Bone marrow (tissue), 2 donors: ENCODE results near the gene PXDN.
"Not testable (repeated sequence)": the region's sequence is repeated elsewhere in the genome, so short reads cannot be mapped to it uniquely, and the experiment has no call there.

Source experiments
- DNase-seq, 2 donors: peaks; one replicate each; lab custom pipeline; 2025; lab: John Stamatoyannopoulos, UW

PXDN gene

GRCh38 chr2:1740716-1741589 is 3.4 kb downstream of the PXDN start:
- DNase-seq = no peak

GRCh38 chr2:1739961-1740715 is 4.2 kb downstream of the PXDN start:
- no peak for DNase-seq

DNA sequence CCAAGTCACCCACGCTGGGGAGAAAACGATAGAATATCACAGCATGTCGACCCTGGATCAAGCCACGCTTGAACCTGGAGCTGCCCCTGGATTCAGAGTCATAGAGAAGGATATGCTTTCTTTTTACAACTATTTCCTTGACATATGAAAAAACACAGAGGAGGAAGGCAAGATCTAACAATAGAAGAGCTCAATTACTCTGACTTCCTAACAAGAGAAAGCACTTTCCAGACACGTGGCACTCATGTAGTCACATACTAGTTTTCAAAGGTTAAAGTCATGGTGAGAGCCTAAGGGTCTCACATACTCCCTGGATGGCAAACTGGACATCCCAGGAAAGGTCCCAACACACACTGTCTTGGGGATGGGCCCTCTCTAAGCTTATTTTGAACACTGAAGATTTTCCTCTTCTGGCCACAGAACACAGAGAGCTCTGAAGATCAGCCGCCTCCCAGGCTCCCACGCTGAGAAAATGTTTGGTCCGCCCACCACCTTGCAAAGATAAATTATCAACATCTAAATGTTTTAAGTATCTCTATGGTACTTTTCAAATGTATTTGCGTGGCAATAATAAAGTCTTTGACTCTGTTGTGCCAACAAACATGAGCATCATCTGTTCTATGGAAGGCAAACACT is 4.9 kb downstream of the PXDN start:
- DNase-seq = no peak

DNA sequence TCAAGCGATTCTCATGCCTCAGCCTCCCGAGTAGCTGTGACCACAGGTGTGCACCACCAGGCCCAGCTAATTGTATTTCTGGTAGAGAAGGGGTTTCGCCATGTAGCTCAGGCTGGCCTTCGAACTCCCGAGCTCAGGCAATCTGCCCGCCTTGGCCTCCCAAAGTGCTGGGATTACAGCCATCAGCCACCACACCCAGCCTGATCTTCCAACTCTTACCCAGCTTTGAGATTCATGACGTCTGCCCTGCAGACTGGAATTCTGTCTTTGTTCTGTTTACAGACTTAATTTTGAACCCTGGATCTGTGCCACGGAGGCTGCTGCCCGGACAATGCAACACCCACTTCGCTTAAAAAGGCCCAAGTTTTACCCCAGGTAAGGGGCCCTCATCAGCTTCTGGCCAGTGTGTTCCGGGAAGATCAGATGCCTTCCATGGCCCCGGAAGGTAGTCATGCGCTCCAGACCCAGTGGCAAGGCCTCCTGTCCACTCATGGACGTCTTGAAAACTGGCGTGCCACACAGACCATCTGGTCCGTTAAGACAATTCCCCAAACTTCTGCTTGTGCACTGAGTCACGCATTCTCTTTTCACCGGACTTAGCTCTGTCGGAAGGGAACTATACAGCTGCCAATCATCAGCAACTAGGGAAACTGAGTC is 5.5 kb downstream of the PXDN start:
- no peak for DNase-seq

GRCh38 chr2:1738163-1738562 is 6.2 kb downstream of the PXDN start:
- no peak for DNase-seq

- no peak for DNase-seq
These were observed 7.3 kb downstream of the PXDN start for GRCh38 chr2:1736997-1737480.

DNA sequence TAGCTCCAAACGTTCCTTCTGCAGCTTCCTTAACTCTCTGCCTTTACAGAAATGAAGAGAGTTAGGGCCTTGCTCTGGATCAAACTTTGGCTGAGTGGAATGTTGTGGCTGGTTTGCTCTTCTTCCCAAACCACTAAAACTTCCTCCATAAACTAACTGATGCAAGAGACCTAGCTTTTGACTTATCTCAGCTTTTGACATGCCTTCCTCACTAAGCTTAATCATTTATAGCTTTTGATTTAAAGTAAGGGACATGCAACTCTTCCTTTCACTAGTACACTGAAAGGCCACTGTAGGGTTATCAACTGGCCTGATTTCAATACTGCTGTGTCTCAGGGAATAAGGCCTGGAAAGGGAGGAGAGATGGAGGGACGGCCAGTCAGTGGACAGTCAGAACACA is 8.3 kb downstream of the PXDN start:
- no peak for DNase-seq

DNA sequence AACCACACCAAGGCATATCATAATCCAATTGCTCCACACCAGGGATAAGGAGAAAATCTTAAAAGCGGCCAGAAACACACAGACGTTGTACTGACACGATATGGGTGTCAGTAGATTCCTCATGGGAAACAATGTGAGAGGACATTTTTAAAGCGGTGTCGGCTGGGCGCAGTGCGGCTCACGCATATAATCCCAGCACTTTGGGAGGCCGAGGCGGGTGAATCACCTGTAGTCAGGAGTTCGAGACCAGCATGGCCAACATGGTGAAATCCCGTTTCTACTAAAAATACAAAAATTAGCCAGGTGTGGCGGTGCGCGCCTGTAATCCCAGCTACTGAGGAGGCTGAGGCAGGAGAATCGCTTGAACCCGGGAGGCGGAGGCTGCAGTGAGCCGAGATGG is 11.0 kb downstream of the PXDN start:
- not testable (repeated sequence) for DNase-seq

DNA sequence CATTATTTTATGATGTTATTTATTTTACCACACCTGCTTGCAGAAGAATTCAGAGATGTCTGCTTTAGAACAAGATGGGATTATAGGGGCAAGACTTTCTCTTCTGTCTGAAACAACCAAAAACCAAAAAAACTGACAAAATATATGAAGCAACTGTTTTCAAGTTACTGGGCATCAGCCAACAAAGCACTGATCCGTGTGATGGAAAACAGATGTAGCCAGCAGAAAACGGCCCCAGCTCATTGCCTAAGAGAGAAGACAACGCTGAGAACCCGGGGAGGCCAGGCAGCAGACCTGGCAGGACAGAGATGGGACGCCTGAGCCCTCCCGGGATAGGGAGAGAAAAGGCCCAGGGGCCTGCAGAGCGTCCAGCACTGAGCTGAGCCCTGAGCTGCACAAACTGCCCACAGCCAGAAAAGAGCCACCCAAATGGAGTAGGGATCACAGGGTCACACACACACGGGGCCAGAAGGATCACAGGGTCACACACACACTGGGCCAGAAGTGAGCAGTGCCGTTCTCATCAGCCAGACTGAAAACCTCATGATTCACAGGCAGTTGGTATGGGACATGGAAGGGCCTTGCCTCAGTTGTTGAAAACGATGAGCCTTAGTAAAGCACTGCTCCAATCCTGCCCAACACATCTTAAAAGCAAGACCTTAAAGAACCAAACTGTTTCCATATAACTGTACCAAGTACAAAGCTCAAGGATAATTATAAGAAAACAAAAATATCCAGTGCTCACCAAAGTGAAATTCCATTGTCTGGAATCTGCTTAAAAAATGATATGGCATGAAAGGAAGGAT is 12.1 kb downstream of the PXDN start:
- no peak for DNase-seq

DNA sequence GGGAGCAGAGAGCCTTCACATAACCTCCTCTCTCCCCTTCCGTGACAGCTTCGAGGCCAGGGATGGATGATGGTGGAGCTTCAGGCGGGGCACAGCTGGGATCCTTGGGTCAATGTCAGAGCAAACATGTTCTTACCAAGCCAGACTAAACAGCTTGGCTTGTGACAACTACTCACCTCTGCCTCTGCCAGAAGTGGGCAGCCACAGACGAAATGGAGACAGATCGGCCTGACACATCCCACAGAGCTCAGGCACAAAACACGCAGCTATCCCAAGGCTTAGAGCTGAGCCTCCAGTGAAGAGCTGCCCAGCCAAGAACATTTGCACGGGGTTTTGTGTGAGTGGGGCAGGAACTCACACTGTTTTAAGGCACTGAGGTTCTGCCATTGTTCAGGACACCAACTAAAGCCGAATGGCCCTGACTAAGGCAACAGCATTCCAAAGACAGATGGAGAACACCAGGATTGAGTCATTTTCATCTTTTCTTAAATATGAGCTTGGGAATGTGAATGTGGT is 12.8 kb downstream of the PXDN start:
- DNase-seq = no peak

GRCh38 chr2:1730015-1730927 is 14.0 kb downstream of the PXDN start:
- DNase-seq = no peak

DNA sequence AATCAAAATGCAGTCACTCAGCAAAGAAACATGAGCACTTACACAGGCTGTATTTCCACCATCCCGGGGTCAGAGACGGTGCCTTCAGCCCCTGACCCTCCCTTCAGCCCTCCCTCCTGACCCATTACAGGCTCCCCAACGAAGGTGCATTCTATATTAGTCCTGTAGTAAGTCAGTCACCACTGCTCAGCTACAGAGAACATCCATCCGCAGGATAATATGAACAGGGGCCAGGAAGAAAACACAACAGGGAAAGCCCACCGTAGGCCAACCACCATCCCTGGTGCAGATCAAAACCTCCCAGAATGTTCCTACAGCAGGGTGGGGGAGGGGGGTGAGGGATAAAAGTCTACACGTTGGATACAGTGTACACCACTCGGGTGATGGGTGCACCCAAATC is 15.1 kb downstream of the PXDN start:
- DNase-seq = no peak

GRCh38 chr2:1728821-1729220 is 15.5 kb downstream of the PXDN start:
- DNase-seq = no peak

DNA sequence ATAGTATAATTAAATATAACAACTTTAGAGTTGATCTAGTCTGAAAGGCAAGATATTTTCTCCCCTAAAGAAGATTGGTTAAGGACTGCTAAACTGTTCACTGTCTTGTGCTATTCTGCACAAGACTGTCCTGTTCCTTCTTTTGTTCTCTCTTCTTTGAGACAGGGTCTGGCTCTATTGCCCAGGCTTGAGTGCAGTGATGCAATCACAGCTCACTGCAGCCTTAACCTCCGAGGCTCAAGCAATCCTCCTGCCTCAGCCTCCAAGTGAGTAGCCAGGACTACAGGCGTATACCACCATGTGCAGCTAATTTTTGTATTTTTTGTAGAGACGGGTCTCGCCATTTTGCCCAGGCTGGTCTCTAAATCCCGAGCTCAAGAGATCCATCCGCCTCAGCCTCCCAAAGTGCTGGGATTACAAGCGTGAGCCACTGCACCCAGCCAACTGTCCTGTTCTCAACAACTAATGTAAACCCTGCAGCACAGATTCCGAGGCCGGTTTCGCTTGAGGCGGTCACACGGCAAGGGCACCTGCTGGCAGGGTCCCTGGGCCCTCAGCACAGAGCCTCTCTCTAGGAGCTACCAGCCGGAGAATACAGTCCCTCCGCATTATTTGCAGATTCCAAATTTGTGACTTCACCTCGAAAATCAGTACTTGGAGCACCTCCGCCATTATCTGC is 16.4 kb downstream of the PXDN start:
- DNase-seq = no peak

- DNase-seq = no peak
These were observed 17.1 kb downstream of the PXDN start for GRCh38 chr2:1727101-1727771.

- DNase-seq = no peak
These were observed 17.8 kb downstream of the PXDN start for GRCh38 chr2:1726558-1726957.

DNA sequence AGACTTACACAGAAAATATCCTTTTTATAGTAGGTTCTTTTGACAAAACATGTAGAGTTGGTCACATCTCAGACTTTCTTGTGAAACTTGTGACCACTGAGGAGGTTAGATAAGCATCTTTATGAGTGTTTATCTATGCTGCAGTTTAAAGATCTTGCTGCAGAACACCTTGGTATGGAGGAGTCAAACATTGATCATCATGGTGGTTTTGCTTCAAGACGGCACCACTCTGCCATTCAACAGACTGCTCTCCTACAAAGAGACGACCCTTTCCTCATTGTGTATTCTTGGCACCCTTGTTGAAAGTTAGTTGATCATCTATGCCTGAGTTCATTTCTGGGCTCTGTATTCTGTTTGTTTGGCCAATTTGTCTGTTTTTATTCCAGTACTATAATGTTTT is 20.0 kb downstream of the PXDN start:
- DNase-seq = not testable (repeated sequence)

GRCh38 chr2:1723397-1724042 is 20.8 kb downstream of the PXDN start:
- DNase-seq = no peak
